OCI-LY7 (cell line): ENCODE data around the gene COL6A2. TPM values are rescaled to one million over a fixed set of nuclear protein-coding genes. Genes with fewer than 3 reads are reported as not detected.

ENCODE experiments used
- BruUV-seq: library from RNA; stranded (reverse); fragments of 400-500 nt; replicated peaks from 2 replicates; lab custom pipeline; 2021; lab: Mats Ljungman, UMichigan
- CTCF ChIA-PET: fragments of 300-600 bp; sonication (Branson Sonifier 250); formaldehyde crosslinking; loops from one replicate; lab custom pipeline; 2022; ENCODE audit warnings: antibody characterized with exemption; ENCODE audit not compliant: unreplicated experiment; lab: Charles Lee
- POLR2A ChIA-PET: fragments of 300-600 bp; sonication (Branson Sonifier 250); formaldehyde crosslinking; loops from one replicate; lab custom pipeline; 2022; ENCODE audit warnings: antibody characterized with exemption; lab: Charles Lee
- DNase-seq: peaks from one replicate; pipeline ENCODE4 v3.0.0-alpha.2; 2015; ENCODE audit warnings: low spot score
- H2AFZ ChIP-seq: fragments of 200-600 bp; sonication (generic), shearing (Covaris generic); 2 replicates; pipeline ENCODE4 v1.6.1; 2014; ENCODE audit warnings: mild to moderate bottlenecking, antibody characterized with exemption, low read length, moderate library complexity
- H3K27ac ChIP-seq: fragments of 200-600 bp; sonication (generic); 2 replicates; pipeline ENCODE4 v1.5.1; 2014; ENCODE audit warnings: mixed run types, low read depth, mild to moderate bottlenecking, moderate library complexity, low read length, inconsistent platforms; ENCODE audit not compliant: poor library complexity, severe bottlenecking
- H3K36me3 ChIP-seq: fragments of 200-600 bp; sonication (generic); 2 replicates; pipeline ENCODE4 v1.6.1; 2014; ENCODE audit warnings: mild to moderate bottlenecking, antibody characterized with exemption, low read length, moderate library complexity, mixed read lengths; ENCODE audit not compliant: insufficient read depth
- H3K4me1 ChIP-seq: fragments of 200-600 bp; sonication (generic); 2 replicates; pipeline ENCODE4 v1.5.1; 2014; ENCODE audit warnings: mild to moderate bottlenecking, low read length; ENCODE audit not compliant: insufficient read depth, poor library complexity, severe bottlenecking
- H3K4me2 ChIP-seq: fragments of 200-600 bp; sonication (generic); 2 replicates; pipeline ENCODE4 v1.6.1; 2014; ENCODE audit warnings: mild to moderate bottlenecking, low read length
- H3K4me3 ChIP-seq: fragments of 200-600 bp; sonication (generic); 2 replicates; pipeline ENCODE4 v1.5.1; 2014; ENCODE audit warnings: mild to moderate bottlenecking, low read depth, low read length; ENCODE audit not compliant: poor library complexity, severe bottlenecking
- H3K79me2 ChIP-seq: fragments of 200-600 bp; sonication (generic); 2 replicates; pipeline ENCODE4 v1.6.1; 2016; ENCODE audit warnings: low read depth, mild to moderate bottlenecking, low read length, moderate library complexity, mixed read lengths; ENCODE audit not compliant: insufficient read depth
- H3K9me2 ChIP-seq: fragments of 200-600 bp; sonication (generic); 2 replicates; pipeline ENCODE4 v1.6.1; 2016; ENCODE audit warnings: mild to moderate bottlenecking, low read length, mixed read lengths; ENCODE audit not compliant: insufficient read depth
- H3K9me3 ChIP-seq: fragments of 200-600 bp; sonication (generic); 2 replicates; pipeline ENCODE4 v1.6.1; 2014; ENCODE audit warnings: mild to moderate bottlenecking, mixed run types, low read length, mixed read lengths
- H4K20me1 ChIP-seq: fragments of 200-600 bp; sonication (generic); 2 replicates; pipeline ENCODE4 v1.6.1; 2014; ENCODE audit warnings: mild to moderate bottlenecking, antibody characterized with exemption, low read length, moderate library complexity, mixed read lengths; ENCODE audit not compliant: insufficient read depth
- EZH2phosphoT487 ChIP-seq: fragments of 200-600 bp; sonication (generic); IDR thresholded peaks from 2 replicates; pipeline ENCODE4 v1.6.1; 2018; ENCODE audit warnings: low read depth, borderline replicate concordance, mild to moderate bottlenecking, mixed run types, antibody characterized with exemption, low read length, moderate library complexity, mixed read lengths
- intact Hi-C: fragments of 100-400 bp; cut with micrococcal nuclease; formaldehyde crosslinking; loops from one replicate; pipeline ENCODE4 v1.10.0; 2022; ENCODE audit not compliant: unreplicated experiment
- total RNA-seq, 2 experiments: library from RNA; depleted of rRNA in 1 of 2; stranded (reverse); fragments of >200 nt in 1 of 2; shearing (Covaris generic) in 1 of 2; gene quantifications; 2 replicates each; pipeline ENCODE4 v1.2.3, GENCODE V29; 2014 to 2022
- TF ChIP-seq, protein P1 (sequence below): fragments of 200-600 bp; sonication (generic); conservative IDR thresholded peaks from 2 replicates; pipeline ENCODE4 v1.5.1; 2014; ENCODE audit warnings: mild to moderate bottlenecking, antibody characterized with exemption, low read length, moderate library complexity, mixed read lengths

COL6A2 gene
- total RNA-seq, 2 experiments from 2014 or later, result not detected

- Histone ChIP-seq H3K4me2 (no peak overlapping the region), H2AFZ (no peak overlapping the region), H3K9me3 (peaks cover 11% of the 10 kb centered on the region; the same call in 1 of the 2 replicates), H3K4me3 (no peak overlapping the region), H3K79me2 (no peaks in the 10 kb centered on the region), H3K27ac (no peak overlapping the region), H3K4me1 (no peaks in the 10 kb centered on the region), H3K36me3 (no peaks in the 10 kb centered on the region), H3K9me2 (no peaks in the 10 kb centered on the region), H4K20me1 (no peaks in the 10 kb centered on the region)
- POLR2A ChIA-PET, result no interaction called here
- CTCF ChIA-PET, result no interaction called here
- no peak for TF ChIP-seq EZH2phosphoT487
- TF ChIP-seq, protein P1, sequence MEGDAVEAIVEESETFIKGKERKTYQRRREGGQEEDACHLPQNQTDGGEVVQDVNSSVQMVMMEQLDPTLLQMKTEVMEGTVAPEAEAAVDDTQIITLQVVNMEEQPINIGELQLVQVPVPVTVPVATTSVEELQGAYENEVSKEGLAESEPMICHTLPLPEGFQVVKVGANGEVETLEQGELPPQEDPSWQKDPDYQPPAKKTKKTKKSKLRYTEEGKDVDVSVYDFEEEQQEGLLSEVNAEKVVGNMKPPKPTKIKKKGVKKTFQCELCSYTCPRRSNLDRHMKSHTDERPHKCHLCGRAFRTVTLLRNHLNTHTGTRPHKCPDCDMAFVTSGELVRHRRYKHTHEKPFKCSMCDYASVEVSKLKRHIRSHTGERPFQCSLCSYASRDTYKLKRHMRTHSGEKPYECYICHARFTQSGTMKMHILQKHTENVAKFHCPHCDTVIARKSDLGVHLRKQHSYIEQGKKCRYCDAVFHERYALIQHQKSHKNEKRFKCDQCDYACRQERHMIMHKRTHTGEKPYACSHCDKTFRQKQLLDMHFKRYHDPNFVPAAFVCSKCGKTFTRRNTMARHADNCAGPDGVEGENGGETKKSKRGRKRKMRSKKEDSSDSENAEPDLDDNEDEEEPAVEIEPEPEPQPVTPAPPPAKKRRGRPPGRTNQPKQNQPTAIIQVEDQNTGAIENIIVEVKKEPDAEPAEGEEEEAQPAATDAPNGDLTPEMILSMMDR, result no peak
- no TSS peak for BruUV-seq
- no peak for DNase-seq
- intact Hi-C loops, result no loop called here
Measured at GRCh38 chr21:46061950-46062349, 36.0 kb upstream of the COL6A2 start.

DNA sequence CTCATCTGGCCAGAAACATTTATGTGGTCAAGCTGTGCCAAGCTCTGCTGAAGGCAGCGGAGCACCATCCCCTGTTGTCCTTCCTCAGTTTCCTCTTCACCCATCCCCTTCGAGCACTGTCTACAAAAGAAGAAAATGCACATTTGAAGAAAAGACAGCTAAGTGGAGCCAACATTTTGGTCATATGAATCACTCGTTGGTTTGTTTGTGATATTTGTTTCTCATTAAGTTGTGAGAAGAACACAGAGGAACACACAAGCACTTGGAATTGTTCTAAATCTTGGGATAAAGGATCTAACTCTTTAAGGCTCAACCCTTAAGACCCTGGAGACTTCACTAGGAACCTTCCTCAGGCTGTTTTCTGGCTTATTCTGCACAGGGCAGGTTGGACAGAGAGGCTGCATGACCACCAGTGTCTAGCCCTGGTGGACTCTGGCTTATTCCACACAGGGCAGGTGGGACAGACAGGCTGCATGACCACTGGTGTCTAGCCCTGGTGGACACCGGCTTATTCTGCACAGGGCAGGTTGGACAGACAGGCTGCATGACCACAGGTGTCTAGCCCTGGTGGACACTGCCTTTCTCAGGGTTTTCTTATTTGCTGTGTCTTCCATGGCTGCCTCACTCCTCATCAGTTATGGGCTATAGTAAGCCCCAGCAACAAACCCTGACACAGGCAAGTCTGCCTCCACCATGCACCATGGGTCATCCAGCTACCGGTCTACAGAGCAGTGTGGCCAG lies 35.3 kb upstream of the COL6A2 start:
- H3K36me3 ChIP-seq, result no peaks in the 10 kb centered on the region
- H3K9me2 ChIP-seq, result no peaks in the 10 kb centered on the region
- DNase-seq, result no peak
- ChIA-PET CTCF (no interaction called here), POLR2A (no interaction called here)
- intact Hi-C loops, result no loop called here
- no peak overlapping the region for H2AFZ ChIP-seq
- peaks cover 11% of the 10 kb centered on the region; the same call in 1 of the 2 replicates for H3K9me3 ChIP-seq
- no peaks in the 10 kb centered on the region for H3K4me1 ChIP-seq
- TF ChIP-seq EZH2phosphoT487, result no peak
- TF ChIP-seq, protein P1, result no peak
- H3K79me2 ChIP-seq, result no peaks in the 10 kb centered on the region
- no peak overlapping the region for H3K27ac ChIP-seq
- no peak overlapping the region for H3K4me2 ChIP-seq
- no peaks in the 10 kb centered on the region for H4K20me1 ChIP-seq
- BruUV-seq, result no TSS peak
- no peak overlapping the region for H3K4me3 ChIP-seq

GRCh38 chr21:46063227-46063626 lies 34.7 kb upstream of the COL6A2 start:
- no peaks in the 10 kb centered on the region for H3K9me2 ChIP-seq
- no TSS peak for BruUV-seq
- no peaks in the 10 kb centered on the region for H3K79me2 ChIP-seq
- H3K9me3 ChIP-seq, result peaks cover 11% of the 10 kb centered on the region; the same call in 1 of the 2 replicates
- intact Hi-C loops, result no loop called here
- H3K27ac ChIP-seq, result no peak overlapping the region
- ChIA-PET CTCF (no interaction called here), POLR2A (no interaction called here)
- peak; percentile 3 for DNase-seq
- H3K4me1 ChIP-seq, result no peaks in the 10 kb centered on the region
- no peak overlapping the region for H3K4me3 ChIP-seq
- no peaks in the 10 kb centered on the region for H4K20me1 ChIP-seq
- no peak for TF ChIP-seq EZH2phosphoT487
- TF ChIP-seq, protein P1, result no peak
- no peak overlapping the region for H3K4me2 ChIP-seq
- no peak overlapping the region for H2AFZ ChIP-seq
- H3K36me3 ChIP-seq, result no peaks in the 10 kb centered on the region
